GM19035 (cell line): ENCODE data around the gene SSX1.
"Not testable (repeated sequence)": the region's sequence is repeated elsewhere in the genome, so short reads cannot be mapped to it uniquely, and the experiment has no call there.

Source experiments
- ATAC-seq: cut with Tn5 transposase; IDR thresholded peaks from one replicate; pipeline ENCODE4 v1.9.1; 2021; ENCODE audit not compliant: unreplicated experiment

The SSX1 gene, protein sequence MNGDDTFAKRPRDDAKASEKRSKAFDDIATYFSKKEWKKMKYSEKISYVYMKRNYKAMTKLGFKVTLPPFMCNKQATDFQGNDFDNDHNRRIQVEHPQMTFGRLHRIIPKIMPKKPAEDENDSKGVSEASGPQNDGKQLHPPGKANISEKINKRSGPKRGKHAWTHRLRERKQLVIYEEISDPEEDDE

GRCh38 chrX:48255062-48255796 lies at the start of gene SSX1:
SSX1 (plus strand) TSS chrX:48255392; CDS start chrX:48257242, 1,850 bp downstream.
- not testable (repeated sequence) for ATAC-seq

GRCh38 chrX:48214341-48214740 lies 40.9 kb upstream of the SSX1 start:
- ATAC-seq, result not testable (repeated sequence)

- ATAC-seq, result not testable (repeated sequence)
These were observed 31.0 kb upstream of the SSX1 start for GRCh38 chrX:48224196-48224595.

DNA sequence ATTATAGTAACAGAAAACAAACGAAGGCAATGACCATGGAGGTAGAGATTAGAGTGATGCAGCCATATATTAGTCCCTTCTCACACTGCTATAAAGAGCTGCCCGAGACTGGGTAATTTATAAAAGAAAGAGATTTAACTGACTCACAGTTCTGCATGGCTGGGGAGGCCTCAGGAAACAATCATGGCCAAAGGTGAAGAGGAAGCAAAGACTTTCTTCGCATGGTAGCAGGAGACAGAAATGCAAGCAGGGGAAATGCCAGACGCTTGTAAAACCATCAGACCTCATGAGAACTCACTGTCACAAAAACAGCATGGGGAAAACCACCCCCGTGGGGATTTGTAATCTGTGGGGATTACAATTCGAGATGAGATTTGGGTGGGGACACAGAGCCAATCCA lies 2.2 kb upstream of the SSX1 start:
- ATAC-seq, result not testable (repeated sequence)

DNA sequence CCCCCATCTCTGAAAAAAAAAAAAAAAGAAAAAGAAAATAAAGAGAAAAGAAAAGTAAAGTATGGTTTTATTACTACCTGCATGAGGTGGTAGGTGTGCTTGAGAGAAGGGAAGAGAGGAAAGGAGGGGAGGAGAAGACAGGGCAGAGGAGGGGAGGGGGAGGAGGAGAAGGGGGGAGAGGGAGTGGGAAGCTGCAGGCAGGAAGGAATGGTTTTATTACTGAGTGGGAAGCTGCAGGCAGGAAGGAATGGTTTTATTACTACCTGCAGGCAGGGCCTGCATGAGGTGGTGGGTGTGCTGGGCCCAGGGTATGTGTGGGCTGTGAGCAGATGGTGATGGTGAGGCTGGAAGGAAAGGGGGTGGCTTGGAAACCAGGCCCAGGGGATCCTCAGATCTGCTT lies 19.2 kb downstream of the SSX1 start:
- not testable (repeated sequence) for ATAC-seq

DNA sequence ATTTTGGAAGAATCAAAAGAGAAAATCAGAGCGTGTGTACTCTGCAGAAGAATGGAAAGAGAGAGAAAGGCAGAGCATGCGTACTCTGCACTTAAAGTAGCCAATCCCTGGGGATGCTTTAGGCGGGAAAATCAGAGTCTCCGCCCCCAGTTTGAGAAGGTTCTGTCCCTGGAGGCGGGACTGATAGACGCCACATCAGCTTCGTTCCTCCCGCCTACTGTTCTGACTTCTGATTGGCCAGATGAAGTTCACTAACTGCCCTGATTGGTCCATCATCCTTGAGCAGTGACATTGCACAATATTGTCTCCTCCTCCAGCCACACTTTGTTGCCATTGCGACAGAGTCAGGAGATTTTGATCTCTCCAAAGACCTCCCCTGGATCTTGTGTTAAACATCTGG lies 23.8 kb downstream of the SSX1 start:
- ATAC-seq, result no peak

DNA sequence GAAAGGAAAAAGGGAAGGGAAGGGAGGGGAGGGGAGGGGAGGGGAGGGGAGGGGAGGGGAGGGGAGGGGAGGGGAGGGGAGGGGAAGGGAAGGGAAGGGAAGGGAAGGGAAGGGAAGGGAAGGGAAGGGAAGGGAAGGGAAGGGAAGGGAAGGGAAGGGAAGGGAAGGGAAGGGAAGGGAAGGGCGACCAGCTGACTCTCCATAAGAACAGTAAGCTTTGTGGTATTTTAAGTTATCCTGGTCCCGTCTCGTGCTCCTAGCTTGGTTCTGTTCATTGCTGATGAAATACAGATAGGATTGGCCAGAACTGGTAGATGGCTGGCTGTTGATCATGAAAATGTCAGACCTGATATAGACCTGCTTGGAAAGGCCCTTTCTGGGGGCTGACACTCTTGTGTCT lies 25.5 kb downstream of the SSX1 start:
- not testable (repeated sequence) for ATAC-seq

- no peak for ATAC-seq
These were observed 51.0 kb downstream of the SSX1 start for GRCh38 chrX:48306175-48306574.

- not testable (repeated sequence) for ATAC-seq
These were observed 58.8 kb downstream of the SSX1 start for GRCh38 chrX:48313996-48314395.
